ENCODE results near the gene C2CD4B.

C2CD4B gene

DNA sequence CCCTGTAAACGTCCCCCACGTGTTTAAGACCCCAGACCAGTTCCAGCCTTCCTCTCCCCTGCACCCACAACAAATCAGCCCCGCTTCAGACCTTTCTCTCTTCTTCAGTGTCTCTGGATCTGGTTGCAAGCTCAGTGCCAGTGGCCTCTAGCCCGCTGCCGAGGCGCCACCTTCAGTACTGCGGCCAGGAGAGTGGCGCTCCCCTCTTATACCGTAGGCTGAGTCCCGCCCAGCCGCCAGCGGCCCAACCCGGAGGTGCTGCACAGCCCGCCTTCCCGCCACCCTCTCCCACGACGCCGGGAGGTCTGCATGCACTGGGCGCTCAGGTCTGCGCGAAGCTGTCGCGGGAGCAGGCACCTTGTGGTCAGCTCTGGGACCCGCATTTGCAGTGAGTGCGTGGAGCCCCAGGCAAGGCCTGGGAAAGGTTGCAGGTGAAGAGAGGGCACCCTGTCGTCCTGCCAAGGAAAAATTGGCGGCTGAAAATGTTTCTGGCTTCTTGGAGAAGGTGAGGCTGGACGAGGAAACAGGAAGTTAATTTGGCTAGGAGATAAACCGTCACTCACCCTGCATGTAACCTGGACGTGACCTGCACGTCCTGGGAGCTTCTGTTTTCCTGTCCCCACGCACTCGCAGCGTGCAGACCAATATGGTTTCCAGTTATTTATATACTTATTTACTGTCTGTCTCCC lies at the start of gene C2CD4B:
C2CD4B (minus strand) TSS at position 182 of the 689 bp plus-strand sequence. CDS start 301 bp downstream, outside the sequence.
- H3K4me3 ChIP-seq (ENCODE audit: low read depth, low read length): peak within 1 kb of the TSS; percentile 20

DNA sequence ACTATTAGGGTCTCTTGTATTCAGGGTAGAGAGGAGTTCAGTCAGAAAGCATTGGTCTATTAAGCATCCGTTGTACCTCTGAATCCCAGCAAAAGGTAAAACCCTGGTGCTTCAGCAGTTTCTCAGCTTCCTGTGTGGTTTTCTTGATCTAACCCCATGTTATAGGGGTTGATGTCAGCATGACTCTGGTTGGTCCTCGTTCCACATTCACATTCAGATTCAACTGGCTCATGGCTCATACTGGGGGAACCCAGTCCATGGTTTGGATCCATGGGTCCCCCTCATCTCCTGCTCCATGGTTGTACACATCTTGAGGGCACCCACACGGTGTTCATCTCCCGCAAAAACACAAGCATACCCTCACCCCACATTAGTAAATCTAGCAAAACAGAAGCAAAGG lies 47.7 kb upstream of the C2CD4B start:
- H3K4me3 ChIP-seq (ENCODE audit: low read depth, low read length): no peak overlapping the region

GRCh38 chr15:62211348-62211747 lies 46.3 kb upstream of the C2CD4B start:
- H3K4me3 ChIP-seq (ENCODE audit: low read depth, low read length): no peak overlapping the region

DNA sequence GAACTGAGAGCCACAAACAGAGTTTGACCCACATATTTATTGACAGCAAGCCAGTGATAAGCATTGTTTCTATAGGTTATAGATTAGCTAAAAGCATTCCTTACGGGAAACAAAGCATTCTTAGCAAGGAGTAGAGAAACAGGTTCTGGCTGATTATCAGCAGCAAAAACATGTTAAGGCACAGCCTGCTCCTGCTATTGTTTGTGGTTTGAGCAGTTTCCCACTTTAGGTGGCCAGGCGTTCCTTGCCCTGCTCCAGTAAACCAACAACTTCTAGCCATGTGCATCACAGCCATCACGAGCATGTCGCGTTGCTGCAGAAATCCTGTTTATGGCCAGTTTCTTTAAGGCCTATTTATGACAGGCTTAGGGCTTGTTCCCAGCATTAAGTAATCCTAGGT lies 44.7 kb upstream of the C2CD4B start:
- no peak overlapping the region for H3K4me3 ChIP-seq (ENCODE audit: low read depth, low read length)

- H3K4me3 ChIP-seq (ENCODE audit: low read depth, low read length): no peak overlapping the region
Measured at GRCh38 chr15:62209322-62209721, 44.2 kb upstream of the C2CD4B start.

GRCh38 chr15:62208884-62209283 lies 43.8 kb upstream of the C2CD4B start:
- no peak overlapping the region for H3K4me3 ChIP-seq (ENCODE audit: low read depth, low read length)

GRCh38 chr15:62208367-62208766 lies 43.3 kb upstream of the C2CD4B start:
- no peak overlapping the region for H3K4me3 ChIP-seq (ENCODE audit: low read depth, low read length)

GRCh38 chr15:62190675-62191074 lies 25.6 kb upstream of the C2CD4B start:
- no peak overlapping the region for H3K4me3 ChIP-seq (ENCODE audit: low read depth, low read length)

GRCh38 chr15:62190274-62190673 lies 25.2 kb upstream of the C2CD4B start:
- no peak overlapping the region for H3K4me3 ChIP-seq (ENCODE audit: low read depth, low read length)

DNA sequence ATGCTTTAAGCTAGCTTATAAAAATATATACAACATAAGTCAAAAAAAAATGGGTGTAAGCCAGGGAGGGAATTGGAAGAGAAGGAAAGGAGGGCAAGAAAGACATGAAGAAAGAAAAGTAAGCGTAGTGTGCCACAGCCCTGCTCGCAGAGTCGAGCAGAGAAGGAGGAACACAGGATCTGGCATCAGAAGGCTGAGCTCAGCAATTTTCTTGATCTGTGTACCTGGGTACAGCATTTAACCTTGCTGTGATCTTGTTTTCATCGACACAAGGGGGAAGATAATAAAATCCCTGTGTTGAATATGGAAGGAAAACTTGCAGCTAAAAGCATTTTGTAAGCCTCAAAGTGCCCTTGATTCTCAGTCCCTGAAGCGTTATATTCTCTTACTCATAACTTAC lies 23.7 kb upstream of the C2CD4B start:
- no peak overlapping the region for H3K4me3 ChIP-seq (ENCODE audit: low read depth, low read length)

- H3K4me3 ChIP-seq (ENCODE audit: low read depth, low read length): no peak overlapping the region
Measured at GRCh38 chr15:62187910-62188309, 22.8 kb upstream of the C2CD4B start.

GRCh38 chr15:62187425-62187824 lies 22.3 kb upstream of the C2CD4B start:
- H3K4me3 ChIP-seq (ENCODE audit: low read depth, low read length): no peak overlapping the region

- no peak overlapping the region for H3K4me3 ChIP-seq (ENCODE audit: low read depth, low read length)
Measured at GRCh38 chr15:62186578-62186977, 21.5 kb upstream of the C2CD4B start.

GRCh38 chr15:62183130-62183529 lies 18.0 kb upstream of the C2CD4B start:
- H3K4me3 ChIP-seq (ENCODE audit: low read depth, low read length): no peak overlapping the region

DNA sequence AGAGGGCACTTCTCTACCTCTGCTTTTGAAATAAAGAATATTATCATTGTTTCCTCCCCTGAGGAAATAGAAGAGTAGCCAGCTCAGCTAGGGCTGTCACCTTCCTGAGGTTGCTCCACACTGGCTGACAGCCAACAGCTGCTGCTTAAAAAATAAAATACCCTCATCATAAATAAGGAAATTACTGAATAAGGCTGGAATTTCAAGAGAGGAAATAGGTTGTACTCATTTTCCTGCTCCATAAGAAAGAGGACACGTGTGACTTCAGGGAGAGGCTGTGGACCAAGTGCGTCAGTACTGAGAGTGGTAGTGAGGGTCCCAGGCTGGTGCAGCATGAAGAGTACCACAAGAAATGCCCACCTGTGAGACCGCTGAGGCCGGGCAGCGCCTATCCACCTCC lies 8.1 kb upstream of the C2CD4B start:
- no peak overlapping the region for H3K4me3 ChIP-seq (ENCODE audit: low read depth, low read length)

DNA sequence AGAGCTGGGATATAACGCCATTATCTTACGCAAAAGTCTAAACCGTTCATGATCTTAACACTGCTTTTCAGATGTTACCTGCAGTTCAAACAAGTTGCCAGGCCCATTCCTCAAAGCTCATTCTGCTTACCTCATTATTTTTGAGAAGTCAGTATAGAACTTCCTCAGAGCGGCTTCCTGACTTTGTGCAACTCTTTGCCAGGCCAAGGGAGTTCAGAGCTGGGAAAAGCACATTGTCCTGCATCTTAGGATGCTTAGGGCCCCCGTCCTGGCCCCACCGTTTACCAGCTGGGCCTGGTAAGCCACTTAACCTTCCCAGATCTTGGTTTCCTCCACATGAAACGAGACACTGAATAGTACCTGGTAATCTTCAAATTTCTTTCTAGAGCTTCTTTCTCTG lies 6.8 kb upstream of the C2CD4B start:
- no peak overlapping the region for H3K4me3 ChIP-seq (ENCODE audit: low read depth, low read length)

DNA sequence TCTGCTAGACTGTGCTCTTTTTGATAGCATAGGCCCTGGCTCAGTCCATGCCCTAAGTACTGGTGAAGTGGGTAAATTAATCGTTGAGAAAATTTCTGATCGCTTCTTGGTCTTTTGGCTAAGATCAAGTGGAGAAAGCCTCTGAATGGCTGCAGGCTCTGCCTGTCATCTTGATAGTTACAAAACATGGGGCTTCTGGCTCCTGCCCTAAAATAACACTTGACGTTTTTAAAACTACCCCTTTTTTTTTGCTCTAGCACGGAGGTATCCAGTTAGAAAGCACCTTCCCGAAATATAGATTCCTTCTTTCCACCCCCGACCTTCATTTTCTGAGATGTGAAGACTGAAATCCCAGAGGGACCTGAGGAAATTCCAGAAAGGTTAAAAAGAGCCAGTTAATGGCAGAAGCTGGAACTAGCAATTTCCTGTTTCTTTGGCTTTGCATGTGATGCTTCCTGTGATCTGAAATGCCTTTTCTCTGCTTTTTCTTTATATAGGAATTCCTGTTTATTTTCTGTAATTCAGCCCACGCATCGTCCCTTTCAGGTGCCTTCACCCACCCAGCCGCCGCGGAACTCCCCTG lies 799 bp upstream of the C2CD4B start:
- no peak overlapping the region for H3K4me3 ChIP-seq (ENCODE audit: low read depth, low read length)

DNA sequence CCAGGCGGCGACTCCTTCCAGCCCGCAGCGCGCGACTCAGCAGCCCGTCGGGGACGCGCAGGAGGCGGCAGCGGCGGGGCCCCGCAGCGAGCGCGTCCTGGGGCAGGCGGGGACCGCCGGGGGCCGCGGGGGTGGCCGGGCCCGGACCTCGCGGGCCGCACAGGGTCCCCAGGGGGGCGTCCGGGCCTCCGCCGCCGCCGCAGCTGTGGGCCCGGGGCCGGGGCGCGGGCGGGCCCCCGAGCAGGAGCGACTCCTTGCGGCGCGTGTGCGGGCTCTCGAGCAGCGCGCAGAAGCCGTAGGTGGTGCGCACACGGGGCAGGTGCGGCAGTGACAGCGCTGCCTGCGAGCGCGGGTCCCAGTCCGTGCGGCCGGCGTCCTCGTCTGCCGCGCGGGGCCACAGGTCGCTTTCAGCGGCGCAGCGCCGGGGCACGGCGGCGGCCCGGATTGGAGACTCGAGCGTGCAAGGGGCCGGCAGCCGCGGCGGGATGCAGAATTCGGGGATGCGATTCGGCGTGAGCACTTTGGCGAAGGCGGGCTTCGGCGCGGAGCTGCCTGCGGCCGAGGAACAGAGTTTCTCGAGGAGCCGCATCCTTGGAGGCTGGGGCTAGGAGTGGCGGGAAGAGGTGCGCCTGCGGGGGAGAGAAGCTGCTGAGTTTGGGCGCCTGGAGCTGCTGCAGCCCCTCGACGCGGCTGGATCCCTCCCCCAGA lies 535 bp downstream of the C2CD4B start:
- H3K4me3 ChIP-seq (ENCODE audit: low read depth, low read length): peak overlapping the region; percentile 20

DNA sequence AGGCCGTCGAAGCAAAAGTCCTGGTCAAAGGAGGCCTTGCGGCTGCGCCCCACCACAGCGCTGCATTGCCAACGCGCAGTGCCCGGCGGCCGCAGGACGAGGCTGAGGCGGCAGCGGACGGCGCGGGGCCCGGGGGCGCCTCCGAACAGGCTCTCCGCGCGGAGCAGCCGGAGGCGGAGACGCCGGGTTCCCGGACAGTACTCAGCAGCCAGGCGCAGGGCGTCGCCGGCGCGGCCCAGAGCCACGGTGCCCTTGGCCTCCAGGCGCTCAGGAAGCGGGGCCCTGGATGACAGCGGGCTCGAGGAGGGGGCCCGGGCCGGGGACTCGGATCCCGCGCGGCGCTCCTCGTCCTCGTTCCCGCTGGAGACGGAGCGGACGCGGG lies 1.1 kb downstream of the C2CD4B start:
- H3K4me3 ChIP-seq (ENCODE audit: low read depth, low read length): no peak overlapping the region

GRCh38 chr15:62163397-62164013 lies 1.6 kb downstream of the C2CD4B start:
- H3K4me3 ChIP-seq (ENCODE audit: low read depth, low read length): no peak overlapping the region

GRCh38 chr15:62153228-62153627 lies 11.9 kb downstream of the C2CD4B start:
- no peak overlapping the region for H3K4me3 ChIP-seq (ENCODE audit: low read depth, low read length)

- H3K4me3 ChIP-seq (ENCODE audit: low read depth, low read length): no peak overlapping the region
Measured at GRCh38 chr15:62150445-62150844, 14.6 kb downstream of the C2CD4B start.
